Fibroblast of lung (primary cell): Measurements from ENCODE around the gene ZIM2.

Experiments used
- EZH2 ChIP-seq: IDR thresholded peaks from 2 replicates; pipeline ENCODE4 v1.5.1; 2012; ENCODE audit warnings: low read length, control low read depth, mild to moderate bottlenecking; ENCODE audit errors: missing control alignments
- TF ChIP-seq, protein P1 (sequence below), 2 donors: IDR thresholded peaks in 1 of 2; conservative IDR thresholded peaks in 1 of 2; 1 replicate in 1 of 2; 2 replicates in 1 of 2; pipeline ENCODE4 v1.5.1; 2011 to 2012; ENCODE audit warnings: low read length in 2 of 2, control low read depth in 1 of 2, inconsistent platforms in 1 of 2, low read depth in 1 of 2, mild to moderate bottlenecking in 1 of 2

GRCh38 chr19:56869886-56870285, 29.4 kb upstream of the ZIM2 start:
- TF ChIP-seq, protein P1, sequence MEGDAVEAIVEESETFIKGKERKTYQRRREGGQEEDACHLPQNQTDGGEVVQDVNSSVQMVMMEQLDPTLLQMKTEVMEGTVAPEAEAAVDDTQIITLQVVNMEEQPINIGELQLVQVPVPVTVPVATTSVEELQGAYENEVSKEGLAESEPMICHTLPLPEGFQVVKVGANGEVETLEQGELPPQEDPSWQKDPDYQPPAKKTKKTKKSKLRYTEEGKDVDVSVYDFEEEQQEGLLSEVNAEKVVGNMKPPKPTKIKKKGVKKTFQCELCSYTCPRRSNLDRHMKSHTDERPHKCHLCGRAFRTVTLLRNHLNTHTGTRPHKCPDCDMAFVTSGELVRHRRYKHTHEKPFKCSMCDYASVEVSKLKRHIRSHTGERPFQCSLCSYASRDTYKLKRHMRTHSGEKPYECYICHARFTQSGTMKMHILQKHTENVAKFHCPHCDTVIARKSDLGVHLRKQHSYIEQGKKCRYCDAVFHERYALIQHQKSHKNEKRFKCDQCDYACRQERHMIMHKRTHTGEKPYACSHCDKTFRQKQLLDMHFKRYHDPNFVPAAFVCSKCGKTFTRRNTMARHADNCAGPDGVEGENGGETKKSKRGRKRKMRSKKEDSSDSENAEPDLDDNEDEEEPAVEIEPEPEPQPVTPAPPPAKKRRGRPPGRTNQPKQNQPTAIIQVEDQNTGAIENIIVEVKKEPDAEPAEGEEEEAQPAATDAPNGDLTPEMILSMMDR (conservative IDR thresholded peaks at IDR 0.05 in 1 of 2, IDR thresholded peaks at IDR 0.05 in 1 of 2; ENCODE audit: low read depth in 1 of 2, low read length in 2 of 2) = no peak
- no peak for TF ChIP-seq EZH2
